ENCODE data around the gene FURIN.
"Not testable (repeated sequence)": the region's sequence is repeated elsewhere in the genome, so short reads cannot be mapped to it uniquely, and the experiment has no call there.

The FURIN gene

DNA sequence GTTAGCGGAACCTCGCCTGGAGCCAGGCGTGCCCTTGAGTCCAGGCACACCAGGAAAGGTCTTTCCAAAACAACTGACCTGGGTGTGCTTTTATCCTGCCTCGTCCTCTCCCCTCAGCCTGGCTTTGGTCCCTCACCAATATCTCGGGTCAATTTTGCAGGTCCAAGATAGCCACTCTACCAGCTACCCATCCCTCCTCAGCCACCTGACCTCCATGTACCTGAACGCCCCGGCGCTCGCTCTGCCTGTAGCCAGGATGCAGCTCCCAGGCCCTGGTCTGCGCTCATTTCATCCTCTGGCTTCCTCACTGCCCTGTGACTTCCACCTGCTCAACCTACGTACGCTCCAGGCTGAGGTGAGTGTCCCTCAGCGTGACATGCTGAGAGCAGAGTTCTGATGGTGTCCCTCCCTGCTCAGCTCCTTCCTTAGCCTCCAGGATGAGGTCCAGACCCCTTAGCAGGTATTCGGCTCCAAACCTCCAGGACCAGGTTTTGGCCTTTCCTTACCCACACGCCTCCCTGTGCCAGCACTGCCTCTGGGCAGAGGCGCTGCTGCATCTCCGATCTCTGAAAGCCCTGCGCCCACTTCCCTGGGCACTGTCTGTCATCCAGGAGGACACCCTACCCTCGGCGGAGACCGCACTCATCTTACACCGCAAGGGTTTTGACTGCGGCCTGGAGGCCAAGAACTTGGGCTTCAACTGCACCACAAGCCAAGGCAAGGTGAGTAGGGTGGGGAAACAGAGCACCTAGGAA is 49.8 kb downstream of the FURIN start:
- DNase-seq, result no peak

GRCh38 chr15:90918835-90919234 is 50.4 kb downstream of the FURIN start:
- no peak for DNase-seq

DNA sequence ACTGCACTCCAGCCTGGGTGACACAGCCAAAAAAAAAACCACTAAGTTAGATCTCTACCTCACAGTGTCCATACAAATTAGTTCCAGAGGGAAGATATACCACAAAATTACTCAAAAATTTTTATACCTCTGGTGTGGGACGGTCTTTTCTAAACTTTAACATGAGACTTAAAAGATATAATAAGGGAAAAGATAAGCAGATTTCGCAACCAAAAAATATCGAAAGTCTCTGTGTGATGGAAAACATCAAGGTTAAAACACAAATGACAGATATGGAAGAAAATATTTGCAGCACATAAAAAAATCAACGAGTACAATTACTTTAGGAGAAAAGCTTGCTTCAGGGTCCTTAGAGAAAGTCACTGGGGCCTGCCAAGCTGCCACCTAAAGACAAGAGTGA is 53.5 kb downstream of the FURIN start:
- no peak for DNase-seq

GRCh38 chr15:90922712-90923322 is 54.4 kb downstream of the FURIN start:
- DNase-seq, result not testable (repeated sequence)

GRCh38 chr15:90924375-90924774 is 56.0 kb downstream of the FURIN start:
- DNase-seq, result no peak

GRCh38 chr15:90926766-90927165 is 58.4 kb downstream of the FURIN start:
- not testable (repeated sequence) for DNase-seq

DNA sequence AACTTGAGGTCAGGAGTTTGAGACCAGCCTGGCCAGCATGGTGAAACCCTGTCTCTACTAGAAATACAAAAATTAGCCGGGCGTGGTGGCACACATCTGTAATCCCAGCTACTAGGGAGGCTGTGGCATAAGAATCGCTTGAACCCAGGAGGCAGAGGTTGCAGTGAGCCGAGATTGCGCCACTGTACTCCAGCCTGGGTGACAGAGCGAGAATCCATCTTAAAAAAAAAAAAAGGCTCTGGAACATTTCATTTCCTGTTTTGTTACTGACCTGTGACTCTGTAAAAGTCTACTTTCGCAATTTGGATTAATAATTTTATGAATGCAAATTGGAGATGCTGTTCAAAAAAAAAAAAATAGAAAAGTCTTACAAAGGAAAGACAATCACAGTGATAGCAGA is 59.7 kb downstream of the FURIN start:
- DNase-seq, result not testable (repeated sequence)

GRCh38 chr15:90929246-90930019 is 61.0 kb downstream of the FURIN start:
- no peak for DNase-seq

DNA sequence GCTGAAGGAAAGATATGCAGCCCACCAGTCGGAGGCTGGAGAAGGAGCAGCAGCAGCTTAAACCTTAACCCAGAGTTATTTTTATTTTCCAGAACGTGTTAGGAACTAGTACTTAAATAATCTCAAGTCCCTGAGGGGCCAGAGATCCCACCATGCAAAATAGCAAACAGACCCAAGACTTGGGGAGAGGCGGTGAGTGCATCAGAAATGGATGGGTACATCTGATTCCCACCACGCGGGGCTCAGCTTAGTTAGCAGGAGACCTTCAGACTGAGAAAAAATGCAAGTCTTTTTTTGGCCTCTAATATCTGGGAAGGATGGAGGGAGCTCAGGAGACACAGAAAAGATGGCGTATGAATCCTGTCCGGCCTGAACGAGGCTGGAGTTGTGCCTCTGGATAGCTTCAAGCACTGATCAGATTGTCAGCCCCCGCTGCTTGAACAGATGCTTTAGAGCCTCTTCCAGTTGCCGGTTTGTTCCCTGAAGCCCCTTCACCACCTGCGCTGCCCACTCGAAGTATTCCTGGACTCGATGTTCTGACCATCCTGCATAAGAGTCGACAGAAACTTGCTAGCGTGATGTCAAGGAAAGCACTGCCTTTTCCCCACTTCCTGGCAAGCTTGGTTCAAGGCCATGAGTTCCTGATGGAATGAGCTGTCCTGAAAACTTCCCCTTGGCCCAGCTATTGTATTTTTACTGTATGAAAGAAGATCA is 62.6 kb downstream of the FURIN start:
- DNase-seq, result no peak

DNA sequence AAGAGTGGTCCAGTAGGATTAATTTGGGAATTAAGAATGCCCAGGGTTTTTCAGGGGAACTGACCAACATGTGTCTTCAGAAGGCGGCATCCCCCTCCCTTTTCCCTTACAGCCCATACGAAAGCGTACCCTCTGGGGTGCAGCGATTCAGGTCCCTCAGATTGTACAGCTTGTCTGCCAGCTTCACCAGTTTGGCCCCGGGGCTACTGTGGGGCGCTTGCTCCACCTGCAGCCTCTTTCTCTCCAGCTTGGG is 63.1 kb downstream of the FURIN start:
- DNase-seq, result no peak

DNA sequence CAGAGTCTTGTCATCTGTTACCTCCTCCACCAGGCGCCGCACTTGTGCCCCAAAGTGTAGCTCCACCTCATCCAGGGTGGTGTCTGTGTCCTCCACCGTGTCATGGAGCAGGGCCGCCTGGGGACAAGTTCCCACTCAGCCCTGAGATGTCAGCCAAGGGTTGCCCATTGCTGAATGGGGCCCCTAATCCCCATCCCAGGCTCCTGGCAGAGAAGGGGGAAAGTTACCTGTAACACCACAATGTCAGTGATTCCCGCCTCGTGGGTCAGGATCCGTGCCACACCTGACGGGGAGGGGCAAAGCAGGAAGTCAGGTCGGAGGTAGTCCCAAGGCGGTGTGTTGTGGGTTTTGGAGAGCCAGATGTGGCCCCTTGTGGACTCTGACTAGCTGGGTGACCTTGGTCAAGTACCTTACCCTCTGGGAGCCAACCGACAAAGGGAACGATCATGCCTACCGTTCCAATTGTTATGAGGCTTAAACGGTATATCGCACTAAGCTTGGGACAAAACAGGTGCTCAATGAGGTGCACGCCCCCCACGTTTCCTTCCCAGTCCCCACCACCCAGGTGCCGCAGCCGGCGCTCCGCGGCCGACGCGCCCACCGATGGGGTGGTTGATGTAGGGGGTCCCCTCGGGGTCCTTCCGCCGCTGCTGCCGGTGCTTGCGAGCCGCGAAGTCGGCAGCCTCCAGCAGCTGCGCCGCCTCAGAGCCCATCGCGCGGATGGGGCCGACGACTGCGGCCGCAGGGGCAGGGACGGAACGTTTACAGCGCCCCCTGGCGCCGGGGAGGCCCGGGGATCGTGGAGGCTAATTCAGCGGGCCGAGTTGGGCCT is 63.7 kb downstream of the FURIN start, which contains the start of gene HDDC3:
Gene HDDC3, minus strand, starts transcription at position 722 of the 832 bp plus-strand sequence. Its CDS starts 9 bp downstream, at position 713.
- peak; percentile 94 for DNase-seq

DNA sequence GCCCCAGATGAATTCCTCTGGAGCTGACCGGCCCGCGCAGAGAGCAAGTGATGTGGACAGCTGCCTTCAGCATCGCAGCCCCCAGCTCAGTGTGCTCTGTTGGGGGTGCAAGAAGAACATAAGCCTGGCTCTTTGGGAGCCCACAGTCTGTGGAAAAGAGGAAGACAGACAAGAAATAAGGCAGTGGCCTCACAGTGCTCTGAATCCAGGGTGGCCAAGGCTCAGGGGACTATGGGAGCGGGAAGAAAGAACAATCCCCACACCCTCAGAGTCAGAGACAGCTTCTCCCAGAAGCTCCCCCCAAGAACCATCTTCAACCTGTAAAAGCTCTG is 64.2 kb downstream of the FURIN start:
- DNase-seq, result no peak

Measured in islet precursor cell (in vitro differentiated cells).